ENCODE data around the gene S100A13.

Gene S100A13

DNA sequence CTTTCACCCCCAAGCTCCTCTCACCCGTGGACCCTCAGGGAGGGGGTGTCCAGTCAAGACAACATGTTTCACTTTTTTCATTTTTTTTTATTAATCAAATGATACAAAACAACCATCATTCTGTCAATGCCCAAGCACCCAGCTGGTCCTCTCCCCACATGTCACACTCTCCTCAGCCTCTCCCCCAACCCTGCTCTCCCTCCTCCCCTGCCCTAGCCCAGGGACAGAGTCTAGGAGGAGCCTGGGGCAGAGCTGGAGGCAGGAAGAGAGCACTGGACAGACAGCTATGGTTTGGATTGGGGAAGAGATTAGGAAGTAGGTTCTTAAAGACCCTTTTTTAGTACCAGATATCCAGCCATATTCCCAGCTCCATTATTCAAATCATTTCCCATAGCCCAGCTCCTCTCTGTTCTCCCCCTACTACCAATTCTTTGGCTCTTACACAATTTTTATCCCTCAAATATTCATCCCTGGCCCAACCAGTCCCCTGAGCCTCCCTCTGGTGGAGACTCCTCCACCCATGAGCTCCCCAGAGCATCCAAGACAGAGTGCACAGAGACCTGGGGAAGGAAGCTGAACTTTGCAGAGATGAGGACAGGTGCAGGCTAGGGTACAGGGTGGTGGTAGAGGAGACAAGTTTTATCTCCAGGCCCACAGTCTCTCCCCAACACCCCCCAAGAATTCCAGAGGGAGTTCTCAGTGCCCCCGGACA is 13.0 kb downstream of the S100A13 start:
- H3K9me3 ChIP-seq (ENCODE audit: insufficient read depth, low read length): no peaks in the 10 kb centered on the region
- no peaks in the 10 kb centered on the region for H3F3A ChIP-seq (ENCODE audit: insufficient read depth)
- H4K20me1 ChIP-seq (ENCODE audit: low read depth, low read length): no peaks in the 10 kb centered on the region
- no peak overlapping the region for H3K9ac ChIP-seq (ENCODE audit: low read length)
- TF ChIP-seq EZH2phosphoT487 (conservative IDR thresholded peaks at IDR 0.05; ENCODE audit: low read length): no peak
- TF ChIP-seq, protein P1, sequence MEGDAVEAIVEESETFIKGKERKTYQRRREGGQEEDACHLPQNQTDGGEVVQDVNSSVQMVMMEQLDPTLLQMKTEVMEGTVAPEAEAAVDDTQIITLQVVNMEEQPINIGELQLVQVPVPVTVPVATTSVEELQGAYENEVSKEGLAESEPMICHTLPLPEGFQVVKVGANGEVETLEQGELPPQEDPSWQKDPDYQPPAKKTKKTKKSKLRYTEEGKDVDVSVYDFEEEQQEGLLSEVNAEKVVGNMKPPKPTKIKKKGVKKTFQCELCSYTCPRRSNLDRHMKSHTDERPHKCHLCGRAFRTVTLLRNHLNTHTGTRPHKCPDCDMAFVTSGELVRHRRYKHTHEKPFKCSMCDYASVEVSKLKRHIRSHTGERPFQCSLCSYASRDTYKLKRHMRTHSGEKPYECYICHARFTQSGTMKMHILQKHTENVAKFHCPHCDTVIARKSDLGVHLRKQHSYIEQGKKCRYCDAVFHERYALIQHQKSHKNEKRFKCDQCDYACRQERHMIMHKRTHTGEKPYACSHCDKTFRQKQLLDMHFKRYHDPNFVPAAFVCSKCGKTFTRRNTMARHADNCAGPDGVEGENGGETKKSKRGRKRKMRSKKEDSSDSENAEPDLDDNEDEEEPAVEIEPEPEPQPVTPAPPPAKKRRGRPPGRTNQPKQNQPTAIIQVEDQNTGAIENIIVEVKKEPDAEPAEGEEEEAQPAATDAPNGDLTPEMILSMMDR (IDR thresholded peaks at IDR 0.05; ENCODE audit: insufficient read depth, low read length, poor library complexity, severe bottlenecking): no peak
- no peak overlapping the region for H2AFZ ChIP-seq (ENCODE audit: low read depth, low read length, severe bottlenecking)
- H3K79me2 ChIP-seq (ENCODE audit: insufficient read depth, low read length): no peaks in the 10 kb centered on the region
- no peaks in the 10 kb centered on the region for H3K9me2 ChIP-seq (replicated peaks; ENCODE audit: insufficient read depth, low read length)
- H3K36me3 ChIP-seq (ENCODE audit: low read length): no peaks in the 10 kb centered on the region
- no peak overlapping the region for H3K4me3 ChIP-seq (ENCODE audit: insufficient read depth, low read length, poor library complexity, severe bottlenecking)
- no peak overlapping the region for H3K4me2 ChIP-seq (ENCODE audit: low read depth, low read length, poor library complexity, severe bottlenecking)
- no peak overlapping the region for H3K27ac ChIP-seq (ENCODE audit: low read depth, low read length)
- no peaks in the 10 kb centered on the region for H3K27me3 ChIP-seq (ENCODE audit: low read length)

DNA sequence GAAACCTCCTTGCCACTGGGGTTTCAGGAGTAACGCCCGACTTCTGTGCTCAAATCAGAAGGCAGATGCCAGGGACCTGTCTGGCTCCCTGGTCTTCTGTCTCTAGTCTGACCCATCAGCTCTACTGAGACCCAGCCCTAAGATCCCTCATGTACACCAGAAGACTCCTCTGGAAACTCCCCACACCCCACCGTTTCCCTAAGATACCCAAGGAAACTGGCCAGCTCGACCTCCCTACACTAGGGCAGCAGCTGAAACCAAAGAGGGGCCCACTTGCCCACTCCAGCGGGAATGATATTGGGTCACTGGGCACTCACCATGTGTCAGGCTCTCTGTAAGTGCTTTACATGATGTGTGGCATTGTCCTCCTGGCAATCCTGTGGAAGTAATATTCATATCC is 13.9 kb downstream of the S100A13 start:
- Histone ChIP-seq H2AFZ (ENCODE audit: low read depth, low read length, severe bottlenecking) (no peak overlapping the region), H3K79me2 (ENCODE audit: insufficient read depth, low read length) (no peaks in the 10 kb centered on the region), H3K36me3 (ENCODE audit: low read length) (no peaks in the 10 kb centered on the region), H4K20me1 (ENCODE audit: low read depth, low read length) (no peaks in the 10 kb centered on the region), H3K27me3 (ENCODE audit: low read length) (no peaks in the 10 kb centered on the region), H3K27ac (ENCODE audit: low read depth, low read length) (no peak overlapping the region), H3K9me2 (replicated peaks; ENCODE audit: insufficient read depth, low read length) (no peaks in the 10 kb centered on the region), H3K4me3 (ENCODE audit: insufficient read depth, low read length, poor library complexity, severe bottlenecking) (no peak overlapping the region), H3K9ac (ENCODE audit: low read length) (no peak overlapping the region), H3K9me3 (ENCODE audit: insufficient read depth, low read length) (no peaks in the 10 kb centered on the region), H3K4me2 (ENCODE audit: low read depth, low read length, poor library complexity, severe bottlenecking) (no peak overlapping the region), H3F3A (ENCODE audit: insufficient read depth) (no peaks in the 10 kb centered on the region)
- no peak for TF ChIP-seq EZH2phosphoT487 (conservative IDR thresholded peaks at IDR 0.05; ENCODE audit: low read length)
- TF ChIP-seq, protein P1 (IDR thresholded peaks at IDR 0.05; ENCODE audit: insufficient read depth, low read length, poor library complexity, severe bottlenecking): no peak

DNA sequence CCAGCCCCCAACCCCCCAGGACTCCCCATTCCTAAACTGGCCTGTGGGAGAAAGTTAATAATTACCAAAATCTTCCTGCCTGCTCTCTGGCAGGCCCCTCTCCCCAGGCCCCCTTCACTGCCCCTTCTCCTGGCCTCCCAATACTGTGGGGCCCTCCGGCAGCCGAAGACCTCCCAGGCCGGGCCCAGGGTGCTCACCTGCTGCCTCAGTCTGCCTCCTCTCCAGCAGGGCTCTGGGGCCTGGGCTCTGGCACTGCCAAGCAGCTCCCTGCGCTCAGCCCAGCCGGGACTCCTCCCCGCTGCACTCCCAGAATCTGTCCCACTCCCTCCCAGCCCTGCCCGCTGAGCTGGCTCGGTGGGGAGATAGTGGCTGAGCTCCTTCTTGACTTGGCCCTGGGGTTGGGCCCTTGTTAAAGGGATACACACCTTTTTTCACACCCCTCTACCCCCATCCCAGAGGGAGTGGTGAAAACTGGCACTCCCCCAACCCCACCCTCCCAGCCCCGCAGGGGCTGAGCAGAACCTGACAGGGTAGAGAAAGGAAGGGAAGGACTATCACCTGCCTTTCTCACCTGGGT is 14.5 kb downstream of the S100A13 start, which contains the start of gene S100A16:
S100A16 (minus strand) TSS at position 383 of the 577 bp plus-strand sequence. CDS start 4,986 bp downstream, outside the sequence.
- Histone ChIP-seq H3K4me3 (ENCODE audit: insufficient read depth, low read length, poor library complexity, severe bottlenecking) (no peak within 1 kb of the TSS), H2AFZ (ENCODE audit: low read depth, low read length, severe bottlenecking) (no peak within 1 kb of the TSS), H3K9me3 (ENCODE audit: insufficient read depth, low read length) (no peaks in the 10 kb centered on the region), H3K4me2 (ENCODE audit: low read depth, low read length, poor library complexity, severe bottlenecking) (no peak within 1 kb of the TSS), H3K36me3 (ENCODE audit: low read length) (no peaks in the 10 kb centered on the region), H3F3A (ENCODE audit: insufficient read depth) (no peaks in the 10 kb centered on the region), H3K27me3 (ENCODE audit: low read length) (no peaks in the 10 kb centered on the region), H3K79me2 (ENCODE audit: insufficient read depth, low read length) (no peaks in the 10 kb centered on the region), H3K9me2 (replicated peaks; ENCODE audit: insufficient read depth, low read length) (no peaks in the 10 kb centered on the region), H3K27ac (ENCODE audit: low read depth, low read length) (no peak within 1 kb of the TSS), H4K20me1 (ENCODE audit: low read depth, low read length) (no peaks in the 10 kb centered on the region), H3K9ac (ENCODE audit: low read length) (no peak within 1 kb of the TSS)
- TF ChIP-seq, protein P1 (IDR thresholded peaks at IDR 0.05; ENCODE audit: insufficient read depth, low read length, poor library complexity, severe bottlenecking): no peak
- no peak for TF ChIP-seq EZH2phosphoT487 (conservative IDR thresholded peaks at IDR 0.05; ENCODE audit: low read length)
